SK-N-SH treated with all-trans-retinoic acid at 6 μM for 48 hours (cell line): ENCODE results near the gene NUP98.

Source experiments
- BACH2 ChIP-seq: fragments of 250-450 bp; sonication (Bioruptor Pico); IDR thresholded peaks from 2 replicates; pipeline ENCODE4 v1.9.0; 2021; ENCODE audit warnings: mild to moderate bottlenecking, borderline replicate concordance
- PATZ1 ChIP-seq: fragments of 250-450 bp; sonication (Bioruptor Pico); IDR thresholded peaks from 2 replicates; pipeline ENCODE4 v1.8.0; 2020; ENCODE audit warnings: mild to moderate bottlenecking, moderate library complexity, borderline replicate concordance
- ZC3H10 ChIP-seq: fragments of 250-450 bp; sonication (Bioruptor Pico); IDR thresholded peaks from 2 replicates; pipeline ENCODE4 v1.5.1; 2021; ENCODE audit warnings: mild to moderate bottlenecking, moderate library complexity

- TF ChIP-seq ZC3H10 (CRISPR knock-in tag) (no peak), PATZ1 (CRISPR knock-in tag) (no peak), BACH2 (CRISPR knock-in tag) (no peak)
Measured at GRCh38 chr11:3799143-3799542, 1.8 kb upstream of the NUP98 start.
